GM11168 (cell line): ENCODE results near the gene MISFA.
"Not testable (repeated sequence)": the region's sequence is repeated elsewhere in the genome, so short reads cannot be mapped to it uniquely, and the experiment has no call there.

ENCODE experiments used
- in situ Hi-C: fragments of 300-500 bp; cut with MboI; formaldehyde crosslinking; loops from one replicate; pipeline ENCODE4 v1.12.0; 2022; ENCODE audit warnings: low sequenced_read_pairs; ENCODE audit not compliant: unreplicated experiment

The MISFA gene

DNA sequence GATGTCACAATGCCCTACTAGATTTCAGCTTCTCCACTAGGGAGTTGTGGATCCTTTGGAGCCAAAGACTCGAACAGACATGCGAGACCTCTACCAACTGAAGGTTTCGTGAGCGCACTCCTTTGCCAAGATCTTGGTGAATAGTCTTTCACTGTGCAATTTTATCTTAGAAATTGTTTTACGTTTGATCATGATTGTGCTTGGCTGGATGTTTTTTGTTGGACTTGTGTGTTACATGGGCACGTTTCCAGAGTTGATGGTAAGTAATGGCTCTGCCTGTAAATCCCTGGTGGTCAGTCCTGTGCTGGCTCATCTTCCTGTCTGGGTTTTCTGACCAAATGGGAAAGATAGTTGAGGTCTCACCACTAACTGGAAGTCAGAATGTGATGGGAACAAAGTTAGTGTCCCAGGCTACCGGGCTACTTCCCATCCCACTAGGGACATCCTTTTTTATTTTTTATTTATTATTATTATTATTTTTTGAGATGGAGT lies at the start of gene MISFA:
MISFA (plus strand) TSS at position 51 of the 492 bp plus-strand sequence; CDS start at position 191, 140 bp downstream.
- in situ Hi-C loops: no loop called here

DNA sequence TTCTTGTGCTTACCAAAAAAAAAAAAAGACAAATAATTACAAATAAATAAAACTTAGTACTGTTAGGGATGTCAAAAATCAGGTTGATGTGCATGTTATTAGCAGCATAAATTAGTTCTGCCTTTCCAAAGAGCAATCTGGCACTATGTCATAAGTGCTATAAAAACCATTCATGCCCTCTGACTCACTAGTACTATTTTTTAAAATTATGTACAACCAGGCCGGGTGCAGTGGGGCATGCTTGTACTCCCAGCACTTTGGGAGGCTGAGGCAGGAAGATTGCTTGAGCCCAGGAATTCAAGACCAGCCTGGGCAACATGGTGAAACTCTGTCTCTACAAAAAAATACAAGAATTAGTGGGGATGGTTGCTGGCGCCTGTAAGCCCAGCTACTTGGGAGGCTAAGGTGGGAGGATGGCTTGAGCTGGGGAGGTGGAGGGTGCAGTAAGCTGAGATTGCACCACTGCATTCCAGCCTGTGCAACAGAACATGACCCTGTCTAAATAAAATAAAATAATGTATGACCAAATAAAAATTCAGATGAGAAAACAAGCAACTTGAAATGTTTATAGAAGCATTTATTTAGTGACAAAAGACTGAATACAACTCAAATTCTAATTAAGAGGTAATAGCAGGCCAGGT lies 36.4 kb upstream of the MISFA start:
- in situ Hi-C loops: no loop called here

DNA sequence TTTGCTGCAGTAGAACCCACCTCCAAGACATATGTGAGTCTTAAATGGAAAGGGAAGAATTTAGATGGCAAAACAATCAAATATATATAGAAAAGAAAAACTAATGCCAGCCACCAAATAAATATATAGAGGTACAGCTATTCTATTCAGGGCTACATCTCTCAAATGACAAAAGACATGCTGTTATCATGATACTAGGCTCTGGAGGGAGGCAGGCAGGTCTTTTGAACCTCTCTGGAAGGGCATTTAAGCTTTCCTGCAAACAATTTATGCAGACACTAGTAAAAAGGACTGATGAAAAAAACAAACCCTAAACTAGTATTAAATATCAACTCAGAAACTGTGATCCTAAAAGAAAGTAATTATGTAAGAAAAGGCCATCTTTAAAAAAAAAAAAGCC lies 35.4 kb upstream of the MISFA start:
- in situ Hi-C loops: no loop called here

DNA sequence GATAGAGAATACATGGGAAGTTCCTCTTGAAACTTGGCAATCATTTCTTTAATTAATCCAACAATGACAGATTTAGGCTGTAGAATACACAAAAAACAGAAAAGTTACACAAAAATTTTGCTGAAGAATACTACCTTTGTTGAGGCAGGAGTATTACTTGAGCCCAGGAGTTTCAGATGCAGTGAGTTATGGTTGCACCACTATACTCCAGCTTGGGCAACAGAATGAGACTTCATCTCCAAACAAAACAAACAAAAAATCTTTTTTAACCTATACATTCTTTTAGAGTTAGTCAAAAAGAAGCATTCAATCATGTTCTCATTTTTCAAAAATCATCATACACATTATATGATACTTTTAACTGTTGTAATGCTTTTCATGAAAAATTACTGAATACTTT lies 33.2 kb upstream of the MISFA start:
- in situ Hi-C loops: no loop called here

DNA sequence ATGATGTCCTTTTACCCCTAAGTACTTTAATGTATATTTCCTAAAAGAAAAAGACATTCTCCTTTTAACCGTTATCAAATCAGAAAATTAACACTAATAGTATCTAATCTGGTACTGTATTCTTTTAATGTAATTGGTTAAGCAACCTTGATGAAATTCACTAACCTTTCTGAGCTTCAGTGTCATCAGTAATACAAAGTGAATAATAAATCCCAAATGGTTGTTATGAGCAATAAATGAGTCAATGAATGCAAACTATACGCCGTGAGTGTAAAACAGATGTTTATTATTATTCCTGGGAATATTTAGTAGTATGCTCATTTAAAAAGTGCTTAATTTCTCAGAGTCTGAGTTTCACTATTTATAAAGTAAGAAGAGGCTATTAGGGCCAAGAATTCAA lies 32.5 kb upstream of the MISFA start:
- in situ Hi-C loops: no loop called here

DNA sequence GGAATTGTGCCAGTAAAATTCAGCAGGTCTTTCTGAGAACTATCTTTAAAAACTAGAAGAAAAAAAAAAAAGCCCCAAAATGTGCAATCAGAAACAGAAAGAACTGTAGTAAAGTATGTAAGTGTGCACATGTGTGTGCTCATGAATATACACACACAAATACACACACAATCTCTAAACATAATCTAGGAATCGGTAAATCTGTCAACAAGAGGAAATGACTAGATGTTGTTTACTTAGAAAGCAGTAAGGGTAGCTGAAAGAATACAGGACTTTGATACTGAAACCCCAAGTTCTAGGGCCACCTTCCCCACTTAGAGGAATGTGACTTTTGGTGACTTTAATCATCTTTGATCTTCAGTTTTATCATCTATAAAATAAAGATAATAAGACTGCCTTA lies 24.2 kb upstream of the MISFA start:
- in situ Hi-C loops: no loop called here

DNA sequence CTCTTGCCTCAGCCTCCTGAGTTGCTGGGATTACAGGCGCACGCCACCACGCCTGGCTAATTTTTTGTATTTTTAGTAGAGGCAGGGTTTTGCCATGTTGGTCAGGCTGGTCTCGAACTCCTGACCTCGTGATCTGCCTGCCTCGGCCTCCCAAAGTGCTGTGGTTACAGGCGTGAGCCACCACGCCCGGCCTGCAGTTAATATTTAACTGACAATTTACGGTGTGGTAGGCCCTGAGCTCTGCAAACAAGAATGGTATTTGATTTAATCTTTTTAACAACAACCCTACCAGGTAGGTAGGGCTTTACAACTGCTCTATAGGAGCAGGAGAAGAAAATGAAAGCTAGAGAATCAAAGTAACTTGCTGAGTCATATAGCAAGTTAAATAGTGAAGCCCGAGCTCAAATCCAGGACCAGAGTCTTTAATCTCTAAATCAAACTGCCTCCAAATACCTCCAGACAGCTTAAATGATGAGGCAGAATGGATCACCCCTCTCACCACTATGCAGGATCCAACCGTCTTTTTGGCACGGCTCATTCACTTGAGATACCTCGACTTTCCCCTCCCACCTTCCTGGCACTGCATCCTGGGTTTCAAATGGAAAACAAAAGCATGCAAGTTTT lies 20.5 kb upstream of the MISFA start:
- in situ Hi-C loops: no loop called here

DNA sequence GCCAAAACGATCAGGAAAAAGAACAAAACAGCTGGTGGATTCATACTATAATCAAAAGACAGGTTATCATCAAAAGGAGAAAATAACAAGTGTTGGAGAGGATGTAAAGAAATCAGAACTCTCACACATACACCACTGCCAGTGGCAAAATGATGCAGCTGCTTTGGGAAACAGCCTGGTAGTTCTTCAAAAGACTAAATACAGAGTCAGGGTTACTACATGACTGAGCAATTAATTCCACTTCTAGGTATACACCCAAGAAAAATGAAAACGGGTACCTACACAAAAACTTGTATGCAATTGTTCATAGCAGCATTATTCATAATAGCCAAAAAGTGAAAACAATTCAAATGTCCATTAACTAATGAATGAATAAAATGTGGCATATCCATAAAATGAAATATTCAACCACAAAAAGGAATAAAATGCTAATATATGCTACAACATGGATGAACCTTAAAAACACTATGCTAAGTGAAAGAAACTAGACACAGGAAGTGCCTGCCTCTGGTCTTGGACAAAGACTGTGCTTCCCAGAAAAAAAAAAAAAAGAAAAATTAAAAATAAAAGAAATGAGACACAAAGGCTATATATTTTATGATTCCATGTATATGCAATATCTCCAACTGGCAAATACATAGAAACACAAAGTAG lies 19.3 kb upstream of the MISFA start:
- in situ Hi-C loops: no loop called here

DNA sequence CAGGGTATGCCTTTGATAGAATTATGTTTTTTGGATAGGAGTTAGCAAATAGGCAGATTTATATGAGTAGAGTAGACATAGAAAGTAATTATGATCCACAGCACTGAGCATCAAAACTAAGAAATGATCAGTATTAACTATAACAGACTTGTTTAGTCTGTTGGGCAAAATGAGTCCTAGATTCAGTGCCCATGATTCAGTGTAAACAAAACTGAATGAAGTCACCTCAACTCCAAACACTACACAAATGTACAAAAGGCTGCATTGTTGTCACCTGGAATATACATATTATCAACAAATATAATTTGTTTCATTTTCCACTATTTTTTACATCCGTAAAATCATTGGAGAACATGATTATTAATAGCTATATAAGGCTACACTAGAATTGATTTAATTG lies 17.8 kb upstream of the MISFA start:
- in situ Hi-C loops: no loop called here

DNA sequence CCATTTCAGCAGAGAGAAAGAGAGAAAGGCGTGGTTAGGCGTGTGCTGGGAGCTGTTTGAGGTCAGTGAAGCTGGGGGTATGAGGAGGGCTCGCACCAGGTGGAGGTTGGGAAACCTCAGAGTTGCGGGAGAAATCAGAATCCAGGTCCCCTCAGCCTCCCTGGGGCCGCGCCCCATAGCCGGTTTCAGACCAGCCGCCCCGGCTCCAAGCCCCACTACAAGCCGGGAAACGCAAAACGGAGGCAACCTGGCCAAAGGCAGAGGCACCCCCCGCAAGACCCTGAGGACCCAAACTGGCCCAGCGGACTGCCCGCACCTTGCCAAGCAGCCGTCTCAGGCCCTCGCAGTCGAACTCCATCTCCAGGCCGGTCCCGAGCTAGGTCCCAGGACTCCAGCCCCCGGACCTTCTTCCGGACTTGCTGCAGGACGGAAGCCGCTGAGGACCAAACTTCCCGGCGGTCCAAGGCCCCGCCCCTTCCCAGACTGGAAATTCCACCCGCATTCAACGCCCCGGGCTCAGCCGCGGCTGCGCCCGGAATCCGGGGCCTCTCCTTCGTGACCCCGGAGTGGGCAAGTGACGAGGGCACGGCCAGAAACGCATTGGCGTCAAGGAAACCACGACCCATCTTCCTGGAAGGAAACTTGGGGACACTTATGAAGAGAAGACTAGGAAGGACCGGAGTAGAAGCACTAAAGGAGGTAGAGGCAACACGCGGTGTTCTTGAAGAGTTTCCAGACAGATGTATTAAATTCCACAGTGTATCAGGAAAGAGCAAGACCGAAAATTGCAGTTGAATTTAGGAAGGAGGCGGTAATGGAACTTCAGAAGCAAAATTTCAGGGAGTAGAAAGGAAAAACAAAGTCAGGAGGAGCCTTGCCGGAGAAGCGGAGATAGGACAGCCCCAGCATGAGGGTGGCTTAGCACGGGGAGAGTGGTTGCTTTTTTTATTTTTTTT lies 11.0 kb upstream of the MISFA start, which contains the start of gene UEVLD:
UEVLD (minus strand) TSS at position 438 of the 956 bp plus-strand sequence; CDS start at position 358, 80 bp downstream.
- in situ Hi-C loops: no loop called here

DNA sequence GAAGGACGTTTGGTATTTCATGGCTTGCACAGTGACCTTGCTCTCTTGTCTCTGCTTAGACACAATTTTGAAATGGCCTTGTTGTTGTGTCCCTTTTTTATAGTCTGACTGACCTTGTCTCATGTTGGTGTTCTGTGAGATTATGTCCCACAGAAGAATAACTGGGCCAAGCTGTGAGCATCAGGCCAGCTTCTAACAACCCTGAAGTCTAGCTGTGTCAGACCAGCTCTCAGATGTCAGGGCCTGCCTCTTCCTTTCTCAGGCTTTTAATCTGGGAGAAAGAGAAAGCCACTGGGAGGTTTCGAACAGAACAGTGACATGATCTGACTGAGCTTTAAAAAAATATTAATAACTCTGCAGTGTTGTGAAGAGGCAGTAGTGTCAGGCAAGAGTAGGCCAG lies 9.0 kb upstream of the MISFA start:
- in situ Hi-C loops: no loop called here

DNA sequence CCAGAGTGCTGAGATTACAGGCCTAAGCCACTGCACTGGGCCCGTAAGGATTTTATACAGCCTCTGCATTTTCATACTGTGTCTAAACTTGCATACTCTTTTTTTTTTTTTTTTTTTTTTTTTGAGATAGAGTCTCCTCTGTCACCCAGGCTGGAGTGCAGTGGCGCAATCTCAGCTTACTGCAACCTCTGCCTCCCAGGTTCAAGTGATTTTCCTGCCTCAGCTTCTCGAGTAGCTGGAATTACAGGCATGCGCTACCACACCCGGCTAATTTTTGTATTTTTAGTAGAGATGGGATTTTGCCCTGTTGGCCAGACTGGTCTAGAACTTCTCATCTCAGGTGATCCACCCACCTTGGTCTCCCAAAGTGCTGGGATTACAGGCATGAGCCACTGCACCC lies 5.5 kb upstream of the MISFA start:
- in situ Hi-C loops: not testable (repeated sequence)

DNA sequence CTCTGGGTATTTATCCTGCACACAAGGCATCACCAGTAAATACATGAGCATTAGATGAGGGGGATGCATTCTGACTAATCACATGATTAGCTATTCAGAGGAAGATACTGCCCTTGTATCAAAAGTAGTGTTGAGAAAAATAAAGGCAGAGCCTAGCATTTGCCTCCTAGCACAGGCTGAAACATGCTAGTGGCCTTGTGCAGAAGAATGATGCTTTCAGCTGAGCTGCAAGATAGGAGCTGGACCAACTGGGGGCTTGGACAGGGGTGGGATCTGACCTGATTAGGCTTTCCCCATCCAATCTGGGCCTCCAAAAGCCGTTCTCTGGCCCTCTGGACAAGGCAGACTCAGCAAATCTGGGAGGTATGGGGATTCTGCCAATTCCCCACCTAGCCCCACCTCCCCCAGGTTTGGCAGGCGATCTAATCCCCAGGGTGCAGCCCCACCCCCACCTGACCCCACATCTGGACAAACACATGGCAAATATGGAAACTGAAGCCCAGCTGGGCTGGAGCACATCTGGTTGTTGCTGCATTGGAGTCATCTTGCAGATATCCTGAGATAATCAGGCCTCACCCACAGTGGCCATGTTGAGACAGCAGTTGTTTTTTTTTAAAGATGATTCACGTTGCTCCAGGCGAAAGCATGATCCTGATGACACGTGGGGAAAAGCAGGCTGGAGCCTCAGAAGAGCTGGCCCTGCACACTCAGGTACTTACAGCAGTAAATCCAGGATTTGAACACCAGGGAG lies 4.4 kb upstream of the MISFA start:
- in situ Hi-C loops: no loop called here

DNA sequence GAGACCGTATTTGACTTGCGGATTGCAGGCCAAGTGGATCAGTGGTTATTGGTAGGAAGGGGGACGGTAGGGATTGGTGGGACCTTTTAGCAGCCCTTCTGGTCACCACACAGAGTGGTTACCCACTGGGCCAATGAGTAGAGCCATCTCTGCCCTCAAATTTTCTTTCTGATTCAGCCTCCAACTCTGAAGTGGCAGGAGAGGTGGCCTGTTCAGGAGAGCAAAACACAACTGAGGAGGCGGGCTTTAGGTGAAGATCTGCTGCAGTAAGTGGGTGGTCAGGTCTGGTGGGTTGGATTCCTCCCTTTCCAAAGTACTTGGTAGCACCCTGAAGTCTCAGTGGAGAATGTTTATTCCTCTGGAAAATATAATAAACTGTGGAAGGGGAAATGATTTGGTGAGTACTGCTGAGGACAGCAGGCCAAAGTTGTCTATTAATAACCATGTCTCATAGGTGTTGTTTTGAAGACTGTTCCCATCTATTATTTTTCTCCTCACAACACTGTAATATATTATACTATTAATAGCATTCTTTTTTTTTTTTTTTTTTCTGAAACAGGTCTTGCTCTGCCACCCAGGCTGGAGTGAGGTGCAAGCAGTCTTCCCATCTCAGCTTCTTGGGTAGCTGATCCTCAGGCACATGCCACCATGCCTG lies 1.5 kb downstream of the MISFA start:
- in situ Hi-C loops: no loop called here

DNA sequence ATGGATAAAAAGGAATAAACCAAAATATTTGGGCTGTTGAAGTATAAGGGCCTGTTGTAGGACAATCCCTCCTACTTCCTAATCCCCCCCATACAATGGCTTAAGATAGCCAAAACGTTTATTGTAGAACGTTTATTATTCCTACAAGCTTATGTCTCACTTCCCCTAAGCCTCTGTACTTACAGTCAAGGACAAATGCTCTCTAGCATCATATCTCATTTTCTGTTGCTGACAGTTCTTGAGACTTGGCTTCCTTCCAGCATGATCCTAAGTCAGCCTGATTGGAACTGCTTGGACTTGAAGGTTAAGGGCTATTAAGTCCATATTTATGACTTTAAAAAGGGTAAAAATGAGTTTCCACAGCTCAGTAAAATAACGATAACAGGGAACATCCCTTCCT lies 8.8 kb downstream of the MISFA start:
- in situ Hi-C loops: no loop called here

DNA sequence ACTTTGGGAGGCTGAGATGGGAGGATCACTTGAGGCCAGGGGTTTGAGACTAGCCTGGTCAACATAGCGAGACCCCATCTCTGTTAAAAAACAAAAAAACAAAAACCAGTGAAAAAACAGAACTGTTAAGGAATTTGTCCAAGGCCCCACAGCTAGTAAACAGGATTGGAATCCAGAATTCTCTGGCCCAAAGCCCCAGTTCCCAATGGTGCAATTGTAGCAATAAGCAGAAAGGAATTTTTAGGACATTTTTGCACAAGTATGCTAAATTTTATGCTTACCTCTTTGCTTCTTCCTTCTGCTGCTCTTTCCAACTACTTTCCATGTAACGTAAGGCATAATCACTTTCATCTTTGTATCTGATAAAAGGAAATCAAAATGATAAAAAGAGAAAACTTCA lies 11.6 kb downstream of the MISFA start:
- in situ Hi-C loops: no loop called here

DNA sequence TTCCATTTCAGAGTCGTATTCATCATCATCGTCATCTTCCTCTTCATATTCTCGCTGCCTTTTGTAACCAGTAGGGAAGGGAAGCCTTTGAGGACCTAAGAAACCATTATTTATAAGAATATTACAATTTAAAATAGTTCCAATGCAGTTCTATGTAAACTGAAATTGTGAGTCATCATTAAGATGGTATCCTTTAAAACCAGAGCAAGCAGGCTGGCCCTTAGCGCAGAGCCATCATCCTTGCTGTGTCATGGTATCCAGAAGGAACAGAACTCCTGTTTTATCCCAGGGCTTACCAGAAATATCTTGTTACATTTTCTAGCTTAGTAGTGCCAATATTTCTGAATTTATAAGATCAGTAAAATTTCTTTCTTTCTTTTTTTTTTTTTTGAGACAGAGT lies 12.8 kb downstream of the MISFA start:
- in situ Hi-C loops: no loop called here

DNA sequence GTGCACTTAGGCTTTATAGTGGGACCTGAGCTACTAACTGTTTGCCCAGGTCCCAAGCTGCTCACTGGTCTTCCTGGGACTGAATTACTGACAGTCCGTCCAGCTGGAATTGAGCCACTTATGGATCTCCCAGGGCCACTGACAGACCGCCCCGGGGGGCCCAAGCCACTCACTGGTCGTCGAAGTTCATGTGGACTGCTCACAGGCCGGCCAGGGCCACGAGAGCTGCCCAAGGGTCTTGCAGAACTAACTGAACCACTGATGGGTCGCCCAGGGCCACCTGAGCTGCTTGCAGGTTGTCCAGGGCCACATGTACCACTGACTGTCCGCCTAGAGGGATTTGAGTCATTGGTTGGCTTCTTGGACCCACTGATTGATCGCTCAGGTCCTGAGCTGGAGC lies 15.1 kb downstream of the MISFA start:
- in situ Hi-C loops: no loop called here
